Breast epithelium (tissue), 3 donors: ENCODE measurements around the gene ADGRE1.

Experiments
- POLR2A ChIP-seq: fragments of 450-650 bp; IDR thresholded peaks from one replicate; pipeline ENCODE4 v1.6.1; 2016; ENCODE audit warnings: antibody characterized with exemption, mild to moderate bottlenecking, moderate library complexity
- POLR2AphosphoS5 ChIP-seq, 3 donors: sonication (generic); formaldehyde crosslinking; IDR thresholded peaks; one replicate each; pipeline ENCODE4 v1.6.1; 2017; ENCODE audit warnings: antibody characterized with exemption in 3 of 3
- TF ChIP-seq, protein P1 (sequence below), 3 donors: fragments of 450-650 bp; IDR thresholded peaks; one replicate each; pipeline ENCODE4 v1.5.1; 2016 to 2017; ENCODE audit warnings: antibody characterized with exemption in 3 of 3, mild to moderate bottlenecking in 3 of 3, moderate library complexity in 3 of 3

DNA sequence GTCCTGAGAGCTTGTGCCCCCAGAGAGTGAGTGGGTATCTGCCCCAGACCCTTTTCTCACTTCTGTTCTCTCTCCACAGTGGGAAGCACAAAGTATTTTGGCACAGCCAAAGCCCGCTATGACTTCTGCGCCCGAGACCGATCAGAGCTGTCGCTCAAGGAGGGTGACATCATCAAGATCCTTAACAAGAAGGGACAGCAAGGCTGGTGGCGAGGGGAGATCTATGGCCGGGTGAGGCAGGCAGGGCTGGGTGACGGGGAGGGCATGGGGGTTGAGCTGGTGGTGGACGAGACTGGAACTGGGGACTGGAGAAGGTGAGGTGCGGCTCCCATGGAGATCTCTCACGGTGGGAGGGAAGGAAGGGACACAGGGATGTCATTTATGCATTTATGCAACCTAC is 33.5 kb upstream of the ADGRE1 start:
- TF ChIP-seq POLR2A (no peak), POLR2AphosphoS5 (IDR thresholded peaks at IDR 0.05) (no peak)
- TF ChIP-seq, protein P1, sequence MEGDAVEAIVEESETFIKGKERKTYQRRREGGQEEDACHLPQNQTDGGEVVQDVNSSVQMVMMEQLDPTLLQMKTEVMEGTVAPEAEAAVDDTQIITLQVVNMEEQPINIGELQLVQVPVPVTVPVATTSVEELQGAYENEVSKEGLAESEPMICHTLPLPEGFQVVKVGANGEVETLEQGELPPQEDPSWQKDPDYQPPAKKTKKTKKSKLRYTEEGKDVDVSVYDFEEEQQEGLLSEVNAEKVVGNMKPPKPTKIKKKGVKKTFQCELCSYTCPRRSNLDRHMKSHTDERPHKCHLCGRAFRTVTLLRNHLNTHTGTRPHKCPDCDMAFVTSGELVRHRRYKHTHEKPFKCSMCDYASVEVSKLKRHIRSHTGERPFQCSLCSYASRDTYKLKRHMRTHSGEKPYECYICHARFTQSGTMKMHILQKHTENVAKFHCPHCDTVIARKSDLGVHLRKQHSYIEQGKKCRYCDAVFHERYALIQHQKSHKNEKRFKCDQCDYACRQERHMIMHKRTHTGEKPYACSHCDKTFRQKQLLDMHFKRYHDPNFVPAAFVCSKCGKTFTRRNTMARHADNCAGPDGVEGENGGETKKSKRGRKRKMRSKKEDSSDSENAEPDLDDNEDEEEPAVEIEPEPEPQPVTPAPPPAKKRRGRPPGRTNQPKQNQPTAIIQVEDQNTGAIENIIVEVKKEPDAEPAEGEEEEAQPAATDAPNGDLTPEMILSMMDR (IDR thresholded peaks at IDR 0.05), result no peak
